22Rv1 (cell line): Measurements from ENCODE around the gene CCDC60.

Source experiments
- H3K27ac ChIP-seq: fragments of 450-650 bp; 2 replicates; pipeline ENCODE4 v1.5.1; 2017
- ZFX ChIP-seq: fragments of 450-650 bp; IDR thresholded peaks from 2 replicates; pipeline ENCODE4 v1.6.1; 2017; ENCODE audit warnings: antibody characterized with exemption, borderline replicate concordance
- TF ChIP-seq, protein P1 (sequence below): fragments of 450-650 bp; IDR thresholded peaks from 2 replicates; pipeline ENCODE4 v1.5.1; 2017; ENCODE audit warnings: mild to moderate bottlenecking

The CCDC60 gene

DNA sequence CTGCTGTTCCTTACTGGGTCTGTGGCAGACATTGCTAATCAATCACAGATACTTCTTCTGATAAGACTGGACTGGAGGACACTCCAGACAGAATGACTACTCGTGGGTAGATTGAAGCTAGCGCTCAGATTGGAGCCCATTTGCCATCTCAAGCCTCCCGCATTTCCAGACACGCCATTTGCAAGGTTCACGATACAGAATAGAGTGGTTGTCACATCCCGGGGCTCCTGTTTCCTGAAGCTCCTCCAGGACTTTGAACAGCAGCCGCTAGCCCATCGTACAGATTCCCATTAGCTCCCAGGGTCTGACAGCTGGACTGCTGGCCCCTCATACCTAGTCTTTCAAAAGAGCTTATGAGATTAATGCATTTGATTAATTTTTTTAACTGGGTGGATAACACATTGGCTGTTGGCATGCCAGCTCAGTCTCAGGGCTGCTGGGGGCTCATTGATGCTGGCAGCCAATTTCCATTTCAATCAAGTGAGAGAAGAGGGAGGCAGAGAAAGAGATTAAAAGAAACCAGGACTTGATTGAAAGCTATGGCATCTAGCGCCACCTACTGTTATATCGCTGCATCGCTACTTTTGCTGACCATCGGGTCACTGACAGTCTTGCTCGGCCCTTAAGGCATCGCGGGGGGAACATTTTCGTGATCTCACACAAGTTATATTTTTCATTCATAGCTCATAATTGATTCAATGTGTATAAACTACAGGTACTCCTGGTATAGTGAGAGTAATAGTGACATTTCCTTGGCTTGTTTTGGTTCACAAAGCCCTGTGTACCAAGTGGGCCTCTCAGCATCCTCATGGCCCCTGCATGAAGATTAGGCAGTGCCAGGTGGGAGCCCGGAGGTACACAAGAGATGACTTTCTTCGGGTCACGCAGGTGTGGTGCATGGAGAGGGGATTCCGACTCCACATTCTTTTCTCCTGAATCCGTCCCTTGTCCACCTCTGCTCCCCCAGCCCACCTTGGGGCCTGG, 78.6 kb downstream of the CCDC60 start:
- no peak overlapping the region for H3K27ac ChIP-seq
- no peak for TF ChIP-seq ZFX
- TF ChIP-seq, protein P1, sequence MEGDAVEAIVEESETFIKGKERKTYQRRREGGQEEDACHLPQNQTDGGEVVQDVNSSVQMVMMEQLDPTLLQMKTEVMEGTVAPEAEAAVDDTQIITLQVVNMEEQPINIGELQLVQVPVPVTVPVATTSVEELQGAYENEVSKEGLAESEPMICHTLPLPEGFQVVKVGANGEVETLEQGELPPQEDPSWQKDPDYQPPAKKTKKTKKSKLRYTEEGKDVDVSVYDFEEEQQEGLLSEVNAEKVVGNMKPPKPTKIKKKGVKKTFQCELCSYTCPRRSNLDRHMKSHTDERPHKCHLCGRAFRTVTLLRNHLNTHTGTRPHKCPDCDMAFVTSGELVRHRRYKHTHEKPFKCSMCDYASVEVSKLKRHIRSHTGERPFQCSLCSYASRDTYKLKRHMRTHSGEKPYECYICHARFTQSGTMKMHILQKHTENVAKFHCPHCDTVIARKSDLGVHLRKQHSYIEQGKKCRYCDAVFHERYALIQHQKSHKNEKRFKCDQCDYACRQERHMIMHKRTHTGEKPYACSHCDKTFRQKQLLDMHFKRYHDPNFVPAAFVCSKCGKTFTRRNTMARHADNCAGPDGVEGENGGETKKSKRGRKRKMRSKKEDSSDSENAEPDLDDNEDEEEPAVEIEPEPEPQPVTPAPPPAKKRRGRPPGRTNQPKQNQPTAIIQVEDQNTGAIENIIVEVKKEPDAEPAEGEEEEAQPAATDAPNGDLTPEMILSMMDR: peak; percentile 97

DNA sequence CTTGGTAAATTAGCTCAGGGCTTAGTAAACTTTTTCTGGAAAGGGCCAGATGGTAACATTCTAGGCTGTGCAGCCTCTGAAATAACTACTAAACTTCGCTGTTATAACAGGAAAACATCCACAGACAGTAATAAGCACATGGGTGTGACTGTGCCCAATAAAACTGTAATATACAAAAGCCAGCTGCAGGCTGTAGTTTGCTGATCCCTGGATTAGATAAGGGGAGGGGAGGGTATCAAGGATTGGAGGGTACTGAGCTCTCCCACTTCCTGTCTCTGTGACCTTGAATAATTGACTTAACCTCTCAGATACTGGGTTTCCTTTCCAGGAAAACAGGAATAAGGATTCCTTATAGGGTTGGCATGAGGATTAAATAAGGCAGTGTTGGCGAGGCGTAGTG, 81.2 kb downstream of the CCDC60 start:
- no peak for TF ChIP-seq ZFX
- TF ChIP-seq, protein P1: no peak
- H3K27ac ChIP-seq: no peak overlapping the region

DNA sequence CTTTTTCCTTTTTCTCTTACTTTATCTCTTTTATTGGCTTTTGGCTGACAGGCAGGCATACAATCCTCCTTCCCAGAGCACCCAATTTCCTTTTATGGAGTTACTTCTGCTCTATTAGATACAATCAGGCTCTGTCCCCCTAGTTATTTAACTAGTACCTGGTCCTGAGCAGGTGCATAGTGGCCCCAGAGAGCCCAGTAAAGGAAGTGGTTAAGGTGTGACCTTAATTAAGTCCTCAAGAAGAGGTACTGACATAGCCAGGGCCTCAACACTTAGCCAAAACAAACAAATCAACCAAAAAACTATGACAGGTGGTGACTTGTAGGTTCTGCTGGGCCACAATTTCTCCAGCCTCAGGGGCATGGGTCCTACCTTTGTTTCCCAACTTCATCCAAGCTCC, 82.9 kb downstream of the CCDC60 start:
- TF ChIP-seq, protein P1: no peak
- no peak for TF ChIP-seq ZFX
- no peak overlapping the region for H3K27ac ChIP-seq

DNA sequence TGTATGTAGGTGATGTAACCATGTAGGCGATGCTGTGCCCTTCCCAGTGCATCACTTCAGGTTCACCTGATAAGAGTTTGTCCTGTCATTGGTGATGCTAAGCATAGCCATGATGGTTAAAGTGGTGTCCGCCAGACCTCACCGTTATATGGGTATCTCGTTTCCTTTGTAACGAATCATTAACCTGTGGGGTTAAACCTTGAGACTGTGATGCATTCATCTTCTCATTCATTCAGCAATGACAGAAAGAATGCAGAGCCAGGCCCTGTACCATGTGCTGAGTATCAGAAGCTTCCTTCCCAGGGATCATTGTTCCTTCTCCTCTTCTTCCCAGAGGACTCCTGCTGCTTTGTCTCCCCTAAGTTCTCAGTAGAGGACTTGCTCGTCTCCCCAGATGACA, 84.9 kb downstream of the CCDC60 start:
- no peak overlapping the region for H3K27ac ChIP-seq
- TF ChIP-seq ZFX: no peak
- TF ChIP-seq, protein P1: no peak

DNA sequence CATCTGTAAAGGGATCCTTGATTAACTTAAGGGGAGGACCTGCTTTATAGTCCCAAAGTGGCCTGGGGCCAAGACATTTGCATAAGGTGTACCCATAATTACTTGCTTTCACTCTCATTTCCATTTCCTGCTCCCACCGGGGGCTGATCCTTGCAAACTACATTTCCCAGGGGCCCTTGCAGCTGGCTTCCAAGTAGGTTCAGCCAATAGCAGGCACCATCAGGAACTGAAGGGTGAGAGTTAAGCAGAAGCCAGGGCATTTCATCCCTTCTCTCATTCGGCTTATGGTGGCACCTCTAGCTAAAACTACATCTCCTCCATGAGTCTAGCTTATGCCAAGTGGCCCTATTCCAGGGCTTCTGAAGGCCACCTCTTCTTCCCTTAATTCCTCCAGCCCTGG, 88.8 kb downstream of the CCDC60 start:
- no peak for TF ChIP-seq ZFX
- TF ChIP-seq, protein P1: no peak
- H3K27ac ChIP-seq: no peak overlapping the region

DNA sequence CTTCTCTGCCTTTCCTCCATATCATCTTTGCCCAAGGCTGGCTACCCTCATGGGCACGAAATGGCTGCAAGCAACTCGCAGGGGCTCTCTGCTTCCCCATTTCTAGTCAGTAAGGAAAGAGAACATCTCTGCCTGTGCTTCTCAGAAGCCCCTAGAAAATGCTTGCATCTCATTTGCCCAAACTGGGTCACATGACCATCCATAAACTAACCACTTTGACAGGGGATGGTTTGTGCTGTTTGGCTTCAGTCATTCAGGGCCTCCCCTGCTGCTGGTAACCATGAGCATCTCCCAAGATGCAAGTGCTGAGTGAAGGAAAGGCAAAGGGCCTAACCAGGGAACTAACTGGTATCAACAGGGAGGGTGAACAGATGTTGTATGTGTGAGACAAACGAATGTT, 91.1 kb downstream of the CCDC60 start:
- no peak overlapping the region for H3K27ac ChIP-seq
- TF ChIP-seq, protein P1: no peak
- no peak for TF ChIP-seq ZFX

DNA sequence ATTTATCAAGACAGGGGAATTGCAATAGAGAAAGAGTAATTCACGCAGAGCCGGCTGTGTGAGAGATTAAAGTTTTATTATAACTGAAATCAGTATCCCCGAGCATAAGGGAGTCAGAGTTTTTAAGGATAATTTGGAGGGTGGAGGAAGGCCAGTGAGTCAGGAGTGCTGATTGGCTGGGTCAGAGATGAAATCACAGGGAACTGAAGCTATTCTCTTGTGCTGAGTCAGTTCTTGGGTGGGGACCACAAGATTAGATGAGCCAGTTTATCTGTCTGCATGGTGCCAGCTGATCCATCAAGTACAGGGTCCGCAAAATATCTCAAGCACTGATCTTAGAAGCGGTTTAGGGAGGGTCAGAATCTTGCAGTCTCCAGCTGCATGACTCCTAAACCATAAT, 96.6 kb downstream of the CCDC60 start:
- no peak for TF ChIP-seq ZFX
- TF ChIP-seq, protein P1: no peak
- H3K27ac ChIP-seq: no peak overlapping the region
